ENCODE data around the gene NADK.
"Not testable (repeated sequence)": the region's sequence is repeated elsewhere in the genome, so short reads cannot be mapped to it uniquely, and the experiment has no call there.

Gene NADK

GRCh38 chr1:1707897-1708296 is 70.4 kb downstream of the NADK start:
- not testable (repeated sequence) for H3K4me1 ChIP-seq (ENCODE audit: control insufficient read depth, low read length); H3K4me2 ChIP-seq (ENCODE audit: low read length); H3K9me3 ChIP-seq (ENCODE audit: control insufficient read depth, insufficient read depth, low read length); H3K9me2 ChIP-seq (replicated peaks; ENCODE audit: control insufficient read depth, low read length); H3K27ac ChIP-seq (ENCODE audit: low read depth, low read length); H3K79me2 ChIP-seq (ENCODE audit: control insufficient read depth, low read length); H4K20me1 ChIP-seq (ENCODE audit: control insufficient read depth, insufficient read depth, low read depth, low read length); H3K4me3 ChIP-seq (ENCODE audit: low read length); H3K27me3 ChIP-seq (ENCODE audit: control insufficient read depth, low read length); H3K36me3 ChIP-seq (ENCODE audit: control insufficient read depth, low read length); H3F3A ChIP-seq (ENCODE audit: control insufficient read depth, insufficient read depth)

GRCh38 chr1:1707241-1707640 is 71.0 kb downstream of the NADK start:
- H3K4me1 ChIP-seq (ENCODE audit: control insufficient read depth, low read length); H3K4me2 ChIP-seq (ENCODE audit: low read length); H3K36me3 ChIP-seq (ENCODE audit: control insufficient read depth, low read length); H4K20me1 ChIP-seq (ENCODE audit: control insufficient read depth, insufficient read depth, low read depth, low read length); H3F3A ChIP-seq (ENCODE audit: control insufficient read depth, insufficient read depth); H3K4me3 ChIP-seq (ENCODE audit: low read length); H3K9me2 ChIP-seq (replicated peaks; ENCODE audit: control insufficient read depth, low read length); H3K27me3 ChIP-seq (ENCODE audit: control insufficient read depth, low read length); H3K79me2 ChIP-seq (ENCODE audit: control insufficient read depth, low read length); H3K27ac ChIP-seq (ENCODE audit: low read depth, low read length); H3K9me3 ChIP-seq (ENCODE audit: control insufficient read depth, insufficient read depth, low read length): not testable (repeated sequence)

DNA sequence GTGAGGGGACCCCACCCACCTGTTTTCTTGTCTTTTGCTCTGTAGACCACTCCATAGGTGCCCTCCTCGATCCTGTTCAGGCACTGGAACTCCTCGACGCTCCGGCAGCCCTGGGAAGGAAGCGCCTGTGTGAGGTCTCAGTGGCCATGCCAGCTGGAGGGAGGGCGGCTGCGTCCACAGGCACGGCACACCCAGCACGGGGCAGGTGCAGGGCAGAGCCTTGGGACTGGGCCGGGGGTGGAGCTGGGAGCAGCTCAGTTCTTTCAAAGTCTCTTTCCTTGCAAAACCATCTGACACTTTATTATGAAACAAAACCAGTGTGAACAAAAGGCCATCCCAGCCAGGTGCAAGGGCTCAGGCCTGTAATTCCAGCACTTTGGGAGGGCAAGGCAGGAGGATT is 72.6 kb downstream of the NADK start:
- H3K4me1 ChIP-seq (ENCODE audit: control insufficient read depth, low read length); H3K27me3 ChIP-seq (ENCODE audit: control insufficient read depth, low read length); H4K20me1 ChIP-seq (ENCODE audit: control insufficient read depth, insufficient read depth, low read depth, low read length); H3K9me3 ChIP-seq (ENCODE audit: control insufficient read depth, insufficient read depth, low read length); H3K4me3 ChIP-seq (ENCODE audit: low read length); H3K4me2 ChIP-seq (ENCODE audit: low read length); H3F3A ChIP-seq (ENCODE audit: control insufficient read depth, insufficient read depth); H3K36me3 ChIP-seq (ENCODE audit: control insufficient read depth, low read length); H3K9me2 ChIP-seq (replicated peaks; ENCODE audit: control insufficient read depth, low read length); H3K27ac ChIP-seq (ENCODE audit: low read depth, low read length); H3K79me2 ChIP-seq (ENCODE audit: control insufficient read depth, low read length): not testable (repeated sequence)

- H3K9me2 ChIP-seq (replicated peaks; ENCODE audit: control insufficient read depth, low read length); H3K4me1 ChIP-seq (ENCODE audit: control insufficient read depth, low read length); H3K27ac ChIP-seq (ENCODE audit: low read depth, low read length); H3K4me3 ChIP-seq (ENCODE audit: low read length); H4K20me1 ChIP-seq (ENCODE audit: control insufficient read depth, insufficient read depth, low read depth, low read length); H3K36me3 ChIP-seq (ENCODE audit: control insufficient read depth, low read length); H3K27me3 ChIP-seq (ENCODE audit: control insufficient read depth, low read length); H3F3A ChIP-seq (ENCODE audit: control insufficient read depth, insufficient read depth); H3K9me3 ChIP-seq (ENCODE audit: control insufficient read depth, insufficient read depth, low read length); H3K79me2 ChIP-seq (ENCODE audit: control insufficient read depth, low read length); H3K4me2 ChIP-seq (ENCODE audit: low read length): not testable (repeated sequence)
These were observed 73.8 kb downstream of the NADK start for GRCh38 chr1:1704284-1704957.

GRCh38 chr1:1703796-1704195 is 74.5 kb downstream of the NADK start:
- no peaks in the 10 kb centered on the region for H3K36me3 ChIP-seq (ENCODE audit: control insufficient read depth, low read length)
- H3K27me3 ChIP-seq (ENCODE audit: control insufficient read depth, low read length), result no peaks in the 10 kb centered on the region
- no peaks in the 10 kb centered on the region for H4K20me1 ChIP-seq (ENCODE audit: control insufficient read depth, insufficient read depth, low read depth, low read length)
- H3F3A ChIP-seq (ENCODE audit: control insufficient read depth, insufficient read depth), result no peaks in the 10 kb centered on the region
- no peak overlapping the region for H3K27ac ChIP-seq (ENCODE audit: low read depth, low read length)
- H3K4me1 ChIP-seq (ENCODE audit: control insufficient read depth, low read length), result no peaks in the 10 kb centered on the region
- H3K4me3 ChIP-seq (ENCODE audit: low read length), result no peak overlapping the region
- H3K4me2 ChIP-seq (ENCODE audit: low read length), result no peak overlapping the region
- H3K79me2 ChIP-seq (ENCODE audit: control insufficient read depth, low read length), result no peaks in the 10 kb centered on the region
- no peaks in the 10 kb centered on the region for H3K9me3 ChIP-seq (ENCODE audit: control insufficient read depth, insufficient read depth, low read length)
- no peak for TF ChIP-seq EZH2phosphoT487 (IDR thresholded peaks at IDR 0.05; ENCODE audit: borderline replicate concordance, low read length)
- TF ChIP-seq, protein P1, sequence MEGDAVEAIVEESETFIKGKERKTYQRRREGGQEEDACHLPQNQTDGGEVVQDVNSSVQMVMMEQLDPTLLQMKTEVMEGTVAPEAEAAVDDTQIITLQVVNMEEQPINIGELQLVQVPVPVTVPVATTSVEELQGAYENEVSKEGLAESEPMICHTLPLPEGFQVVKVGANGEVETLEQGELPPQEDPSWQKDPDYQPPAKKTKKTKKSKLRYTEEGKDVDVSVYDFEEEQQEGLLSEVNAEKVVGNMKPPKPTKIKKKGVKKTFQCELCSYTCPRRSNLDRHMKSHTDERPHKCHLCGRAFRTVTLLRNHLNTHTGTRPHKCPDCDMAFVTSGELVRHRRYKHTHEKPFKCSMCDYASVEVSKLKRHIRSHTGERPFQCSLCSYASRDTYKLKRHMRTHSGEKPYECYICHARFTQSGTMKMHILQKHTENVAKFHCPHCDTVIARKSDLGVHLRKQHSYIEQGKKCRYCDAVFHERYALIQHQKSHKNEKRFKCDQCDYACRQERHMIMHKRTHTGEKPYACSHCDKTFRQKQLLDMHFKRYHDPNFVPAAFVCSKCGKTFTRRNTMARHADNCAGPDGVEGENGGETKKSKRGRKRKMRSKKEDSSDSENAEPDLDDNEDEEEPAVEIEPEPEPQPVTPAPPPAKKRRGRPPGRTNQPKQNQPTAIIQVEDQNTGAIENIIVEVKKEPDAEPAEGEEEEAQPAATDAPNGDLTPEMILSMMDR (IDR thresholded peaks at IDR 0.05; ENCODE audit: low read depth, low read length, poor library complexity, severe bottlenecking), result no peak
- no peaks in the 10 kb centered on the region for H3K9me2 ChIP-seq (replicated peaks; ENCODE audit: control insufficient read depth, low read length)

- not testable (repeated sequence) for H3K27ac ChIP-seq (ENCODE audit: low read depth, low read length); H3K79me2 ChIP-seq (ENCODE audit: control insufficient read depth, low read length); H3K9me3 ChIP-seq (ENCODE audit: control insufficient read depth, insufficient read depth, low read length); H3K4me1 ChIP-seq (ENCODE audit: control insufficient read depth, low read length); H3K4me3 ChIP-seq (ENCODE audit: low read length); H3K9me2 ChIP-seq (replicated peaks; ENCODE audit: control insufficient read depth, low read length); H3K4me2 ChIP-seq (ENCODE audit: low read length); H4K20me1 ChIP-seq (ENCODE audit: control insufficient read depth, insufficient read depth, low read depth, low read length); H3K36me3 ChIP-seq (ENCODE audit: control insufficient read depth, low read length); H3K27me3 ChIP-seq (ENCODE audit: control insufficient read depth, low read length); H3F3A ChIP-seq (ENCODE audit: control insufficient read depth, insufficient read depth)
These were observed 75.8 kb downstream of the NADK start for GRCh38 chr1:1702506-1702905.
